ENCODE measurements around the gene NEK10.

- TF ChIP-seq POLR2A (IDR thresholded peaks at IDR 0.05) (no peak), POLR2AphosphoS5 (IDR thresholded peaks at IDR 0.05; ENCODE audit: insufficient read depth in 1 of 2, low read depth in 1 of 2) (no peak), CTCF (IDR thresholded peaks at IDR 0.05) (no peak)
Measured at GRCh38 chr3:27219127-27219845, 149.9 kb downstream of the NEK10 start.
